ENCODE data around the gene CKB. TPM values are rescaled to one million over a fixed set of nuclear protein-coding genes. Genes with fewer than 3 reads are reported as not detected.
A peak's percentile ranks its signal among the peaks of the same experiment; 100 is the strongest.

Gene CKB
- total RNA-seq, 1 experiment from 2014 or later: 611 TPM

DNA sequence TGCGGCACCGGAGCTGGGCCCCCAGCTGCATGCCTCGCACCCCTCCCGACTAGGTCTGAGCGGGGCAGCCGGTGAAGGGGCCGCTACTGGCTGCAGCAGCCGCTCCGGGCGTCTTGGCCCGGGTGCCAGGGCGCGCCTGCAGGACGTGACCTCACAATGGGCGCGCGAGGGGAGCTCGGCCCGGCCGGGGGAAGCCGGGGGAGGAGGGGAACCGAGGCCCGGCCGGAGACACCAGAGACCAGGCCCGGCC is 39.5 kb upstream of the CKB start:
- Histone ChIP-seq H3K27me3 (replicated peaks; ENCODE audit: control insufficient read depth, insufficient read depth, low read length) (no peaks in the 10 kb centered on the region), H3K4me1 (peaks cover 4% of the 10 kb centered on the region; the same call in 1 of the 2 replicates), H3K9me3 (no peaks in the 10 kb centered on the region), H3K36me3 (ENCODE audit: control insufficient read depth, insufficient read depth, low read length) (0 out of 2 replicates have a peak, but pooled peaks cover 2% of the 10 kb centered on the region), H3K4me3 (ENCODE audit: low read depth, low read length) (peak overlapping the region; percentile 96)
- no peaks in the 10 kb centered on the region for H3K4me1 Mint-ChIP-seq (ENCODE audit: low read depth, unreplicated experiment)
- BruUV-seq (replicated peaks): no TSS peak
- TF ChIP-seq, protein P1, sequence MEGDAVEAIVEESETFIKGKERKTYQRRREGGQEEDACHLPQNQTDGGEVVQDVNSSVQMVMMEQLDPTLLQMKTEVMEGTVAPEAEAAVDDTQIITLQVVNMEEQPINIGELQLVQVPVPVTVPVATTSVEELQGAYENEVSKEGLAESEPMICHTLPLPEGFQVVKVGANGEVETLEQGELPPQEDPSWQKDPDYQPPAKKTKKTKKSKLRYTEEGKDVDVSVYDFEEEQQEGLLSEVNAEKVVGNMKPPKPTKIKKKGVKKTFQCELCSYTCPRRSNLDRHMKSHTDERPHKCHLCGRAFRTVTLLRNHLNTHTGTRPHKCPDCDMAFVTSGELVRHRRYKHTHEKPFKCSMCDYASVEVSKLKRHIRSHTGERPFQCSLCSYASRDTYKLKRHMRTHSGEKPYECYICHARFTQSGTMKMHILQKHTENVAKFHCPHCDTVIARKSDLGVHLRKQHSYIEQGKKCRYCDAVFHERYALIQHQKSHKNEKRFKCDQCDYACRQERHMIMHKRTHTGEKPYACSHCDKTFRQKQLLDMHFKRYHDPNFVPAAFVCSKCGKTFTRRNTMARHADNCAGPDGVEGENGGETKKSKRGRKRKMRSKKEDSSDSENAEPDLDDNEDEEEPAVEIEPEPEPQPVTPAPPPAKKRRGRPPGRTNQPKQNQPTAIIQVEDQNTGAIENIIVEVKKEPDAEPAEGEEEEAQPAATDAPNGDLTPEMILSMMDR (IDR thresholded peaks at IDR 0.05; ENCODE audit: insufficient read depth in 1 of 2, low read depth in 1 of 2, low read length in 1 of 2, severe bottlenecking in 1 of 2, unreplicated experiment in 1 of 2): no peak
- POLR2A ChIA-PET: interaction anchor here (0.6 to 0.9 kb wide), 2 partner anchors 33 to 101 kb away, joined by 3 read pairs; partner anchors contain the start of gene TRMT61A
- CTCF ChIA-PET: interaction anchor here (1.5 kb wide), 1 partner anchor 44 kb away, joined by 4 read pairs; no protein-coding TSS in a partner anchor
- H3K27me3 Mint-ChIP-seq (ENCODE audit: insufficient read depth, unreplicated experiment): no peaks in the 10 kb centered on the region
- H3K36me3 Mint-ChIP-seq (ENCODE audit: insufficient read depth, unreplicated experiment): peaks cover 52% of the 10 kb centered on the region
- intact Hi-C loops (cut with micrococcal nuclease; ENCODE audit: unreplicated experiment): loop anchor here (10.0 kb wide), 1 partner anchor 63 kb away; the partner anchor contains the start of gene KLC1
- H3K4me3 Mint-ChIP-seq (ENCODE audit: unreplicated experiment): peak overlapping the region; percentile 99
- H3K27ac Mint-ChIP-seq (ENCODE audit: unreplicated experiment): peak overlapping the region; percentile 93
- H3K9me3 Mint-ChIP-seq (ENCODE audit: unreplicated experiment): no peaks in the 10 kb centered on the region
- DNase-seq: no peak

DNA sequence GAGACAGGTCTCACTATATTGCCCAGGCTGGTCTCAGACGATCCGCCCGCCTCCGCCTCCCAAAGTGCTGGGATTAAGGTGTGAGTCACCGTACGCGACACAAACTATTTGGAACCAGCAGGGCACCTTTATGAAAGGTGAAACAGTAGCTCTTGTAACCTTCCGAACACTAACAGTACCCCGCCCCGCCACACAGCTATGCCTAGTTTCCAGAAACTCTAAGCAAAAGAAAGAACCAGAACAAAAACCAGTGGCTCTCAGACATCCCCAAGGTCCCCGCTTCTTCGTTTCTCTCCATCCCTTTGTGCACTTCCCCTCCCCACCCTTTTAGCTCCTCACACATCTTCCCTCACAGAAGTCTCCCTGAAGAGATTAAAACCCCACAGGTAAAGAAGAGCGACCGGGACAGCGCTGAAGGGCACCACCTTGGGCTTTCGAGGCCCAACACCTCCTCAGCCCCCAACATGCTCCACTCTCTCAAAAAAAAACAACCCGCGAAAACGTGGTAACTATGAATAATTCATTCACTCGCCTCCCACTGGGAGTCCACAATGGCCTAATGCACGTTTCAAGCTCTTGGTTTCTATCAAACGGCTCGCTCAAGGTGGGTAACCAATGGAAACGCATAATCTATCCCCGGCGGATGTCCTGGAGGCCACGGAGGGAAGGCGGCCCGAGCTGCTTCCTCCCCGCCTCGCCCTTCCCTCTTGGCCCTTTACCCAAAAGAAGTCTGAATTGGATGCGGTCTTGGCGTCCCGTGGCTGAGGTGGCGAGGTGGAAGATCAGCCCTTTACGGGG is 39.0 kb upstream of the CKB start:
- H3K9me3 ChIP-seq: no peaks in the 10 kb centered on the region
- peak; percentile 41 to 46 for DNase-seq
- H3K4me1 Mint-ChIP-seq (ENCODE audit: low read depth, unreplicated experiment): no peaks in the 10 kb centered on the region
- intact Hi-C loops (cut with micrococcal nuclease; ENCODE audit: unreplicated experiment): loop anchor here (10.0 kb wide), 1 partner anchor 63 kb away; the partner anchor contains the start of gene KLC1
- H3K9me3 Mint-ChIP-seq (ENCODE audit: unreplicated experiment): no peaks in the 10 kb centered on the region
- H3K4me3 Mint-ChIP-seq (ENCODE audit: unreplicated experiment): peak overlapping the region; percentile 99
- no peaks in the 10 kb centered on the region for H3K27me3 Mint-ChIP-seq (ENCODE audit: insufficient read depth, unreplicated experiment)
- peaks cover 4% of the 10 kb centered on the region; the same call in 1 of the 2 replicates for H3K4me1 ChIP-seq
- ChIA-PET CTCF (interaction anchor here (0.6 to 1.5 kb wide), 2 partner anchors 42 to 43 kb away, joined by 4 to 12 read pairs; no protein-coding TSS in a partner anchor), POLR2A (interaction anchor here (0.5 to 0.9 kb wide), 8 partner anchors 10 to 155 kb away, joined by 3 to 11 read pairs (median 3); partner anchors contain the start of genes TRMT61A and ZFYVE21)
- H3K27me3 ChIP-seq (replicated peaks; ENCODE audit: control insufficient read depth, insufficient read depth, low read length): no peaks in the 10 kb centered on the region
- no TSS peak for BruUV-seq (replicated peaks)
- 0 out of 2 replicates have a peak, but pooled peaks cover 2% of the 10 kb centered on the region for H3K36me3 ChIP-seq (ENCODE audit: control insufficient read depth, insufficient read depth, low read length)
- peaks cover 56% of the 10 kb centered on the region for H3K36me3 Mint-ChIP-seq (ENCODE audit: insufficient read depth, unreplicated experiment)
- peak overlapping the region; percentile 96 for H3K4me3 ChIP-seq (ENCODE audit: low read depth, low read length)
- peak overlapping the region; percentile 93 for H3K27ac Mint-ChIP-seq (ENCODE audit: unreplicated experiment)
- TF ChIP-seq, protein P1 (IDR thresholded peaks at IDR 0.05; ENCODE audit: insufficient read depth in 1 of 2, low read depth in 1 of 2, low read length in 1 of 2, severe bottlenecking in 1 of 2, unreplicated experiment in 1 of 2): no peak

- Mint-ChIP-seq H3K4me1 (ENCODE audit: low read depth, unreplicated experiment) (no peaks in the 10 kb centered on the region), H3K4me3 (ENCODE audit: unreplicated experiment) (peak overlapping the region; percentile 99), H3K27me3 (ENCODE audit: insufficient read depth, unreplicated experiment) (no peaks in the 10 kb centered on the region), H3K27ac (ENCODE audit: unreplicated experiment) (no peak overlapping the region), H3K9me3 (ENCODE audit: unreplicated experiment) (no peaks in the 10 kb centered on the region), H3K36me3 (ENCODE audit: insufficient read depth, unreplicated experiment) (peaks cover 56% of the 10 kb centered on the region)
- peak overlapping the region; percentile 96 for H3K4me3 ChIP-seq (ENCODE audit: low read depth, low read length)
- ChIA-PET POLR2A (interaction anchor here (0.6 to 0.7 kb wide), 2 partner anchors 23 to 58 kb away, joined by 3 to 11 read pairs; no protein-coding TSS in a partner anchor), CTCF (no interaction called here)
- DNase-seq: no peak
- 0 out of 2 replicates have a peak, but pooled peaks cover 2% of the 10 kb centered on the region for H3K36me3 ChIP-seq (ENCODE audit: control insufficient read depth, insufficient read depth, low read length)
- no peaks in the 10 kb centered on the region for H3K27me3 ChIP-seq (replicated peaks; ENCODE audit: control insufficient read depth, insufficient read depth, low read length)
- TF ChIP-seq, protein P1 (IDR thresholded peaks at IDR 0.05; ENCODE audit: insufficient read depth in 1 of 2, low read depth in 1 of 2, low read length in 1 of 2, severe bottlenecking in 1 of 2, unreplicated experiment in 1 of 2): no peak
- peaks cover 4% of the 10 kb centered on the region; the same call in 1 of the 2 replicates for H3K4me1 ChIP-seq
- BruUV-seq (replicated peaks): no TSS peak
- no peaks in the 10 kb centered on the region for H3K9me3 ChIP-seq
- intact Hi-C loops (cut with micrococcal nuclease; ENCODE audit: unreplicated experiment): loop anchor here (10.0 kb wide), 1 partner anchor 64 kb away; the partner anchor contains the start of gene KLC1
These were observed 38.1 kb upstream of the CKB start for GRCh38 chr14:103560691-103561090.

Measured in Caco-2 (cell line).